Colon (tissue), 2 donors: Measurements from ENCODE around the gene RANBP3.
"Not testable (repeated sequence)": the region's sequence is repeated elsewhere in the genome, so short reads cannot be mapped to it uniquely, and the experiment has no call there.

Source experiments
- FAIRE-seq: peaks from 2 replicates; lab custom pipeline; 2012; peaks lifted over from hg19 to GRCh38; lab: Jason Lieb, UNC
- donor health status: control.
- donor health status: control.

RANBP3 gene

DNA sequence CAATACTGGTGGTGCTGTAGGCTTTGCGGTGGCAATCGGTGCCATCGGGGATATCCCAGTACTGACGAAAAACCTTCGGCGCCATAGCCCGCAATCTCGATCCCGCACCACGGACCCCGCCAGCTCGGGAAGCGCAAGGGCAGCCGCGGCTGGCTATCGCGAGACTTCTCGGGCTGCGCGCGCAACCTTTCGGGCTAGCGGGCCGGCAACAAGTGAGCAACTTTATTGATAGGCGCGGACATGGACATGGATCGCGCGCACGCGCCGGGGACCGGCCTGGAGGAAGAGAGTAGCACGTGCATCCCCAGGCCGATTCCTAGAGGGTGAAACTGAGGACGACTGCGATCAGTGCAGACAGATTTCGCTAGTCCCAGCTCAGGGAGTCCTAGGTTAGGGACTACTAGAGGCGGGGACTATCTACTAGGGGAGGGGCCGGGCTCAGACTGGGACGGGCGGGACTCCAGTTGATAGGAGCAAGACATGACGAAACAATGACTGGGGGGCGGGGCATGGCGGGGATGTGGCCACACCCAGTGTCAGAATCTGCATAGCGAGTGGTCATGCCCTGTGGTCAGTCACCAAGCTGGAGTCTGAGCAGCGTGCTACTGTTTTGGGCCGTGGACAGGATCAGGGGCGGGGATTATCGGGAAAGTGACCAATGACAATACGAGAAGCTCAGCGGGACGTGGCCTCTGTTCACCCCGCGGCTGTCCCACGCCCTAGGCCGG, 74.2 kb downstream of the RANBP3 start, which contains the start of gene NDUFA11:
NDUFA11 (minus strand) TSS at position 167 of the 728 bp plus-strand sequence; CDS start at position 85, 82 bp downstream.
- FAIRE-seq = no peak

DNA sequence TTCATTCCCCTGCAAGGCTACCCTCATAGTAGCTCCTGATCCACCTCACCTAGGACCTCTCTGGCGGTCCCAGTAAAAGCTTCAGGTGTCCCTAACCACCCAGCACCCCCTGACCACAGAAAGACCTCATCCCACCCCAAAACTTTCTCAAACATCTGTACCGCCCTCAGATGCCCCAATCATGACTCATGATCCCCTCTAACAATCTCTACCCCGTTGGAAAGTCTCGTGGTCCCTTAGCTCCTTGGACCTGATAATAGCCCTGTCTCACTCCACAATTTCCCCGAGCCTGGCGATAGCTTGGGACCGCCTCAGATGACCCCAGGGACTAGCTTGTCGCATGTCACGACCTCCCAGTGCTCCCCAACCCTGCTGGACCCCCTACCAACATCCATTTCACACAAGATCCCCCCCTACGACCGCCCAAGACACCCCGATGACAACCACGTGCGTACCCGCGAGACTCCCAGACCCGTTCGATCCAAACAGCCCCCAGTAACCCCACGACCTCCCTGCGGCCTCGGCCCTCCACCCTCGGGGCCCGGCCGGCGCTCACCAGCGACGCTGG, 74.8 kb downstream of the RANBP3 start:
- no peak for FAIRE-seq

DNA sequence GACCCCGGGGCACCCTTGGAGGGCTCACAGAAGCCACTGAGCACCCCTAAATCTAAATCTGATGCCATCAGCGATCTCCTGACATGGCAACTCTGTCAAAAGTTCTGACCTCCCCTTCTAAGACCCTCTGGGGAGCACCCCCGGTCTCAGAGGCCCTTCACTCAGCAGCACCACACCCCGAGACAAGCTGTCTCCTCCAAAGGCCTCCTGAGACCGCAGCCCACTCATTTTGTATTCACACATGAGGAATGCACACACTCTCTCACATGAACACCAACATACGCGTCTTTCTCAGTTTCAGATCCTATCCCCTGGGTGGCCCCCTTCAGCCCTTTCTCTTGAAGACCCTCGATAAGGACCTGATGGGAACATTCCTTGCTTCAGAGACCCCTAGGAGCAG, 77.0 kb downstream of the RANBP3 start:
- no peak for FAIRE-seq

DNA sequence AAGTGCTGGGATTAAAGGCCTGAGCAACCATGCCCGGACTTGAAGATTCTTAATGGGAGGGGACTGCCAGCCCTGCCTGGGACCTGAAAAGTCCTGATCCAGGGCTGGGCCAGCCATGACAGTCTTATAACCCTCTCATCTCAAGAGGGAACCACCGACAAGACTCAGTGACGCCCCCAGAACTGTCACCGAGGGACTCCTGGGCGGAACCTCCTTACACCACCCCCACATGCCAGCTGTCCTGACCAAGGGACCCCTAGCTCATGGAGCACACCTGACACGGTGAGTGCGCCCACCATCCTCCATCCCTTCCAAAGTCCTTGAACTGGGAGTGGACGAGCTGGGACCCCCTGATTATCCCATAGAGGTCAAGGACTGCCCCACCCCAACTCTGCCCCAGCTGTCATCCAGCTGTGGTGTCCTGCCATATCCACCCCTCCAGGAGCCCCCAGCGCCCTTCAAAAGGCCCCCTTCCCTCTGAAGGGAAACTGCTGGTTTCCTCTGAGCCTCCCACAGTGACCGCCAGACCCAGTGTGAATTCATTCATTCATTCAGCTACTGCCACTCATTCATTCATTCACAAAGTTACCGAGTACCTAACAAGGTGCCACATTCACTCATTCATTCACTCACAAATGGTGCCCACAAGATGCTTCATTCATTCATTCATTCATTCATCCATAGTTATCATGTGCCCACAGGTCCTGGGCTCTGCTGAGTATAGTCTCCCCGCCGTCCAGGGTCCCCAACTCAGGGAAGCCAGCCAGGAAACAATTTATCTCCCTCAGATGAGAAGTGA, 78.0 kb downstream of the RANBP3 start:
- no peak for FAIRE-seq

DNA sequence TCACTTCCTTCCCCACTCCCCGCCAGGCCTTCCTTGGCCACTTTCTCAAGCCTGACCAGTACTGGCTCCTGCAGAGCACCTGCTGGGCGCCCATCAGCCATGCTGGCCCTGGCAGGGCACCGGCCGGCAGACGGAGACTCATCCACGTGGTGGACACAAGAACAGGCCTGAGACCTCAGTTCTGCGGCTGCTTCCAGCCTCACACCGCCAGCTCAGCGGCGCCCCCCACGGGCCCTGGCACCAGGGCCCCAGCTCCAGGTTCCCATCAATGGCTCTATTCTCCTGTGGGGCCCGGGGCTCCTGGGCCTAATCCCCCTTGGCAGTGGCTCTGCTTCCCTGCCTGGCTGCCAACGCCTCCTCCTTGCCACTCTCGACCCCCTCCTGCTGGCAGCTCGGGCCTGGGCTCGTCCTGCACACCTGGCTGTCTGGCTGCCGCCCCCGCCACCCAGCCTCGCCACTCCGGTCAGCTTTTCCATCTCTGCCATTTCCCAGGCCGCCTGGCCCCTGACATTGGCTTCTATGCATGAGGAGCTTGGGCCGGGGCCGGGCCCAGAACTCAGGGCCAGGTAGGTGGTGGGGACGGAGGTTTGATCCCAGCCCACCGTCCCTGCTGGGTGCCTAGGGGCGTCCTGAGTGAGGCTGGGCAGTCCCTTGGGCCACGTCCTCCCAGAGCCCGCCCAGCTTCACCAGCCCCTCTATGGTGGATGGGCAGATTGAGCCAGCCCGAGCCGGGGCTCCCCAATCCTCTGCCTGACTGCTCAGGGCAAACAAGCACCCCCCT, 80.6 kb downstream of the RANBP3 start:
- no peak for FAIRE-seq

DNA sequence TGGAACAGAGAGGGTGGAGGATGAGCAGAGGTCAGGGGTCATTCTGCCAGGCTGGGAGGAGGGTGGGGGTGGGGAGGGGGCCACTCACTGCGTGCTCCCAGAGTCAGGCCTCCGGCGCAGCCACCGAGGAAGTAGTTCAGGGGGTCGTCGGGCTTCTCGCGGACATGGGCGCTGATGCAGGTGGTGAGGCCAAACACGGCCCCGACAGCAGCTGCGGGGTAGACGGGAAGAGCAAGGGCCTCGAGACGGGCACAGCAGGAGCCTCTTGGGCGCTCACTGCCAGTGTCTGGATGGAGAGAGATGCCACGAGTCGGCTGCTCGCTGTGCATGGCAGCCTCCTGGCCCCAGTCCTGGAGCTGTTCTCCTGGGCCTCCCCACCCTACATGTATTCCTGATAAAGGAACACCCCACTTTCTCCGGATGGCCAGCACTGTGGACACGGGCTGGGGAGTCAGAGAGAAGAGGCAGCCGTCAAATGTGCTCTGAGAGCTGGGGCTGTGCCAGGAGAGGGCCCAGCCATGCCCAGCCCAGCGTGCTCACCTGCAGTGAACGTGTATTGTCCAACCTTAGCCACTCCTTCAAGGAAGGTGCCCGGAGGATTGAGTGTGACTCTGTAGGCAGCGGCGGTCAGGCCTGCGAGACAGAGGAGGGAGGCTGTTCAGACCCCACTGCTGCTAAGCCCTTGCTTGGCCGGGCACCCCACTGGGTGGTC, 81.4 kb downstream of the RANBP3 start:
- FAIRE-seq = no peak

DNA sequence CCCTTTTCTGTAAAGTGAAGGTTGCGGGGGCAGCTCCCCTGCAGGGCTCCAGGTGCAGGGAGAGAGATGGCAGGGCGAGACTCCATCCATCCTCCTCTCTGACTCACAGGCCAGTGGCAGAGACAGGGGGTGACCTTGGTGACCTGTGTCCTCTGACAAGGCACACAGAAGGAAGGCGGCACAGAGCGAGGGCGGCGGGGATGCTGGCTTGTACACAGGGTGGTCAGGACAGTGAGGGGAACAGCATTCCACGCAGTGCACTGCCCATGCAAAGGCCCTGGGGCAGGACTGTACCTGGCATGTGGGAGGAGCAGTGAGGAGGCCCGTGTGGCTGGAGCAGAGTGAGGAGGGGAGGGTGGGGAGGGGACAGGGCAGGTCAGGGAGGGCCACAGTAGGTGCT, 82.0 kb downstream of the RANBP3 start:
- no peak for FAIRE-seq

DNA sequence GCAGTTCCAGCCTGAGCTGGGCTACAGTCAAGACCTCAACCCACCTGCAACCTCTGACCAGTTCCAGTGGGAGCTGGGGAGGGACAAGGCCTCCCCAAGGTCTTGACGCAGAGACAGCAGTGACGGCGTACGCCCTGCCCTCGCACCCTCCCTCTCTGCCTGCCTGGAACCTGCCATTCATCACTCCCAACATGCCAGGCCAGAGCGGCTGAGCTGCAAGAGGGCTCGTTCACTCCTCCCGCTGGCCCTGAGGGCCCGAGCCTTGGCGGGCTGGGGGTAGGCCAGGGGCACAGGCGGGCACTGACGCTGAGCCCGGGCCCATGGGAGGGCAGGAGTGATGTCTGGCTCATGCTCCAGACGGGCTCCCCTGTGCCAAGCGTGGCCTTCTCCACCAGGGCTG, 82.5 kb downstream of the RANBP3 start:
- FAIRE-seq = no peak

DNA sequence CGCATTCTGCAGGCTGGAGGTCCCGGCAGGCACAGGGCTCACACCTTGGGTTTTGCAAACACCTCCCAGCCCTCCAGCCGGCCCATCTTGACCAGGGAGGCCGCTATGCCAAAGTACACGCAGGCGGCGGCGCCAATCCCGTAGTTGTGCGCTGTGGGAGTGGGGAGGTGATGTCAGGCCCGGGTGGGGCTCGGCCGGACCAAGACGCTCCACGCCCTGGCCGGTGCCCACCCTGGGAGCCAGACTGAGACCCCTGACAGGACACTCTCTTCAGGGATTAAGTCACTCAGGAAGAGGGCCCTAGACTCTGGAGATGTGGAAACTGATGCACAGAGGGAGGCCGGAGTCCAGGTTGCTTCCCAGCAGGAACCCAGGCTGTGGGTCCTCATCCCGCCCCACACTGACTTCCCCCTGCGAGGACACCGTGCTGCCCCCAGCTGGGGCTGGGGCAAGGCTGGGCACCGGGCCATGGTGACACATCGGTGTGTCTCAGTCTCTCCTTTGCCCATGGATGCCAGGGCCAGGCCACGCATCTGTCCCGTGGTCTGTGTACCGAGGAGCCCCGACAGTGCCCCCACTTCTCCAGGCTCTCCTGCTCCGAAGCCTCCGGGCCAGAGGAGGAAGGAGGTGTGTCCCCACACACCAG, 83.1 kb downstream of the RANBP3 start:
- no peak for FAIRE-seq

DNA sequence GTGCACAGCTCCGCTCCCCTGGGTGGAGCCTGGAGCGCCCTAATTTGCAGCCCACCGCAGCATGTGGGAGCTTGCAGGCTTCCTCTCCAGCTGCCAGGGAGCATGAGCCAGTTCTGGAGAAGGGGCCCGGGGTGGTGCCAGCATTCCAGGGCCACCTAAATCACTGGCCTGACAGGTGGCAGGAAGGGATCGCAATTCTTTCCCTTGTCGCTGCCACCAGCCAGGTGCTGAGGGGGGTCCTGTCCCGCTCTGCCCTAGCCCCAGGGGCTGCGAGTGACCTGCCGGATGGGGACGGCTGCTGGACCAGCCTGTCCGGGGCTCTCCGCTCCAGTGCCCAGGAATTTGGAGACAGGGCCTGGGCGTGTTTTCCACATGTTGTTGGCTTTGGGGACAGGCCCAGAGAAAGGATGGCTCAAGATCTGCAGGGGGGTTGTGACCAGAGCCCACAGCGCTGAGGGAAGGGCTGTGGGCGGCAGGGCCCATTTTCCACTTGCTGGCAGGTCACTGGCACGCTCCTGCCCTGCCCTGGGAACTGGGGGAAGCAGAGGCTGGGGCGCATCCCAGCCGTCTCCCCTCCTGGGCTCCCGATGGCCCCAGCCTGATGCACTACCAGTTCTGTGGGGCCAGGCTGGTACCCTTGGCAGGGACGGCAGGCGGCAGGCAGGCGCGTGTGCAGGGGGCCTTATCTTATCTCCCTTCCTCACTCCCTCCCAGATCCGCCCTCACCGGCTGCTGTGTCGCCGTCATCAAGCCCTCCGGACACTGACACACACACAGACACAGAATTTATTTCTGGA, 83.8 kb downstream of the RANBP3 start:
- FAIRE-seq = no peak

DNA sequence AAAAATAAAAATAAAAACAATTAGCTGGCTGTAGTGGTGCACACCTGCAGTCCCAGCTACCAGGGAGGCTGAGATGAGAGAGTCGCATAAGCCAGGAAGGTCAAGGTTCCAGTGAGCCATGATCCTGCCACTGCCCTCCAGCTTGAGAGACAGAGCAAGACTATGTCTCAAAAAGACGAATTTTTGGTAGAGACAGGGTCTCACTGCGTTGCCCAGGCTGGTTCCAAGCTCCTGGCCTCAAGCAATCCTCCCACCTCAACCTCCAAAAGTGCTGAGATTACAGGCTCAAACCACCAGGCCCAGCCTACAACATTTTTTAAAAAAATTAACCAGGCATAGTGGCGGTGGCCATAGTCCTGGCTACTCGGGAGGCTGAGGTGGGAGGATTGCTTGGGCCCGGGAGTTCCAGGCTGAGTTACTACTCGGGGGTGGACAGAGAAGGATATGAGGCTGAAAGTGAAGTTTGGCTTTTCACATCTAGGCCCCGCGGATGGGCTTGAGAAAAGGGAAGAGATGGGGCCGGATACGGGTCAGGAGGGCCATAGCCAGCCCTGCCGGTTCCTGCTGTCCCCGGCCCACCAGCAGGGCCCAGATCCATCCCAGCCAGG, 84.5 kb downstream of the RANBP3 start:
- no peak for FAIRE-seq

DNA sequence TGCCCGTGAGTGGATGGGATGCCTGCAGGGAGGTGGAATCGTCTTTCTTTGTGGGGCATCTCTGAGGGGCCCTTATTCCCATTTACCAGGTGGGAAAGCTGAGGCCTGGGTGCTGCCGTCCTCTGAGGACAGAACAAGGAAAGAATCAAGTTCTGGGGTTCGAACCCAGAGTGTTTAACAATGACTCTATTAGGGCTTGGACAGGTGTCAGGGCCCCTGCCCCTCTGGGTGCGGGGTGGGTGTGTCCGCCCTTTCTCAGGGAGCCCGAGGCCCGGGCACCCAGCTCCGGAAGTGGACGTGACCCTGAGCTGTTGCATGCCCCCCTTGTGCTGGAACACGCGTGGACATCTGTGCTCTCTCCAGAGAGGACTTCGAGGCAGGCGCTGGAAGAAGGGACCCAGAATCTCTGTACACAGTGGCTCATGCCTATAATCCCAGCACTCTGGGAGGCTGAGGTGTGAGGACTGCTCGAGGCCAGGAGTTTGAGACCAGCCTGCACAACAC, 85.1 kb downstream of the RANBP3 start:
- no peak for FAIRE-seq

DNA sequence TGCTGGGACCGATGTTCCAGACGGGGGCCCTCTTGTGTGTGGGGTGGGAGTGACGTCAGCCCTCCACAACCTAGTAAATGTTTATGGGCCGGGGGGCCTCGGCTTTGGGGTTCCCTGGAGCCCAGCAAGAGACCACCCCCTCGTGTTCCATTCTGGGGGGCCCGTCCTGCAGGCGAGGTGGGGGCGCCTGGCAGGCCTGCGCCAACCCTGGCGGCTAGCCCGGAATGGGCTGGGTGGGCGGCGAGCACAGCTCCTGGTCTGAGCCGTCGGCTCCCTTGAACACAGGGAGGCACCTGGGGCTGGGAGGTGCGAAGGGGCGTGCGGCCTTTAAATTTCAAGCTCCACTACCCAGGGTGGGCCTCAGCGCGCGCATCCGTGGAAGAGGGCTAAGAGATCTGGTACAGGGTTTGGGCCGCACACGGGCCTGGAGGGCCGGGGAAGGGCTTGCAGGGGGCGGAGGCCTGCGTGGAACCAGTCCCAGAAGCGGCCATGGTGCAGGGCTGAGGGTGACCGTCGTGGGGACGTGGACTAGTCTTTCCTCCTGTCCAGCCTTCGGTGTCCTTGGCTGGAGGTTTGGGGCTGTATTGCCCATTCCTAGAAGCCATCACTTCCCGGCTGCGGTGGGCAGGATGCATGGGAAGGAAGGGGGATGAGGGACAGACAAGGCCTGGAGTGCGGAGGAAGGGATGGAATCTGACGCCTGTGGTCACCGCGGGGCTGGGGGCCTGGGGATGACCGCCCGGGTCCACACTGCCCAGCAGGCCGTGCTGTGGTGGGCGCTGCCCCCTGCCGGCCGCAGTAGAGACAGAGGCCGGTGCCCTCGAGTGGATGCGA, 85.8 kb downstream of the RANBP3 start:
- FAIRE-seq = no peak

DNA sequence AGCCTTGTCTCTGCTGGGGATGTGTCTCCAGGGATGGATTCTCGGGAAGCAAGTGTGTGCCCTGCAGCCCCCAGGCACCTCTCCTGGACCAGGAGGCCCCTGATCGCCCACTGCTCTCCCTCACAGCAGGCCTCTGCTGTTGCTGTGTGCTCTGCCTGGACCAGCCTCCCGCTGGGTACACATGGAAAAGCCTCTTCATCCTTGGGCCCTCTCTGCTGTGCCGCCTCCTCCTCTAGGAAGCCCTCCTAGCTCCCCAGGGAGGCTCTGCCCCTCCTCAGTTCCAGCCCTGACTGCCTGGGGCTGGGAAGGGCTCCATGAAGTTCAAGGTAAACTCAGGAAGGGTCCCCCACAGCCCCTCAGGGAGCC, 86.4 kb downstream of the RANBP3 start:
- no peak for FAIRE-seq

DNA sequence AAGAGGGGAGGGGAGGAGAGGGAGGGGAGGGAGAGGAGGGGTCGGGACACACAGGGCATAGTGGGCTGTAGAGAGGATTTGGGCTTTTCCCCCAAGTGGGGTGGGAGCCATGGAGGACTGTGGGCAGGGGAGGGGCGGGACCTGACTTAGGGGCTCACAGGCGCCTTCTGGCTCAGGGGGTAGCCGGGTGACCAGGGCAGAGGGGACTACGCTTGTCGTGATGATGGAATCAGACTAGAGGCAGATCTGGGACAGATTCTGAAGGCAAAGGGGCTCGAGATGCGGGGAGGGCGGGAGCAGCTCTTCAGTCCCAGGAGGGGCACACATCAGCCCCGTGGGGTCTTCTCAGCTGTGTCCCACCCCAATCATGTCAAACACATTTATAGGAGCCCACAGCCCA, 87.8 kb downstream of the RANBP3 start:
- no peak for FAIRE-seq

DNA sequence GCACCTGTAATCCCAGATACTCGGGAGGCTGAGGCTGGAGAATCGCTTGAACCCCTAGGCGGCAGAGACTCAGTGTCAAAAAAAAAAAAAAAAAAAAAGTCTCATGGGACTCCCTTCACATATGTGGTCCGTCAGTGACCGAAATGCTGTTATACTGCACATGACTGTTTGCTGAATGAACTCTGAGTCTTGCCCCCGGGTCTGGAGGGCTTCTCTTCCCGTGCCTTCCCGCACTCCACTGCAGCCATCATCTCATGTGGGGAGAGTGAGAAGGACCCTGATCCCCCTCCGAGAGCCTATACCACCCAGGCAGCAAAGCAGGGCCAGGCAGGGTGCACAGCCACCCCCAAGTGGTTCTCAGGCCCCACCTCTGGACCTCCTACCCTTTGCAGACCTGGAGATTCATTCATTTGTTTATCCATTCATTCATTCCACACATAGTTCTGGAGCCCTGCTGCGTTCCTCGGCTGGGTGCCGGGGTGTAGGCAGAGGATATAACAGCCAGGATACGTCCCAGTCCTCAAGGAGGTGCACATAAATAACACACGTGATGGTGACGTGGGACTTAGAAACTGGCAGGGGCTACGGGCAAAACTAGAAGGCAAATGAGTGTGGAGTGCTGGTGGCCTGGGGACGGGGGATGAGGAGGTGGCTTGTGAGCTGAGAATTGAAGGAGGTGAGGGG, 88.5 kb downstream of the RANBP3 start:
- FAIRE-seq = no peak

DNA sequence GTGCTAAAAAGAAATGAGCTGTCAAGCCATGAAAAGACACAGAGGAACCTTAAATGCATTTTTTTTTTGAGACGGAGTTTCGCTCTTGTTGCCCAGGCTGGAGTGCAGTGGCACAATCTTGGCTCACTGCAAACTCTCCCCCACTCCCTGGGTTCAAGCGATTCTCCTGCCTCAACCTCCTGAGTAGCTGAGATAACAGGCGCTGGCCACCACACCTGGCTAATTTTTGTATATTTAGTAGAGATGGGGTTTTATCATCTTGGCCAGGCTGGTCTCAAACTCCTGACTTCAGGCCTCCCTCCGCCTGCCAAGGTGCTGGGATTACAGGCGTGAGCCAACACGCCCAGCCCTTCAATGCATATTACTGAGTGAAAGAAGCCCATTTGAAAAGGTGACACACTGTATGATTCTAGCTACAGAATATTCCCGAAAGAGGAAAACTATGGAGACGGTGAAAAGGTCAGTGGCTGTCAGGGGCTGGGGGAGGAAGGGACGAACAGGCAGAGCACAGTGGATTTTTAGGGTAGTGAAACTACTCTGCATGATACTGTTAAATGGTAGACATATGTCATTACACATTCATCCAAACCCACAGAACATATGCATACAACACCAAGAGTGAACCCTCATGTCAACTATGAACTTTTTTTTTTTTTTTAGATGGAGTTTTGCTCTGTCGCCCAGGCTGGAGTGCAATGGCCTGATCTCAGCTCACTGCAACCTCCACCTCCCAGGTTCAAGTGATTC, 93.7 kb downstream of the RANBP3 start:
- FAIRE-seq = not testable (repeated sequence)
